HG02763 (cell line): ENCODE measurements around the gene PLA1A.
"Not testable (repeated sequence)": the region's sequence is repeated elsewhere in the genome, so short reads cannot be mapped to it uniquely, and the experiment has no call there.

Experiments
- ATAC-seq: cut with Tn5 transposase; IDR thresholded peaks from one replicate; pipeline ENCODE4 v1.9.1; 2021; ENCODE audit warnings: mild to moderate bottlenecking, moderate library complexity; ENCODE audit not compliant: unreplicated experiment

PLA1A gene

GRCh38 chr3:119579366-119580066, 18.2 kb upstream of the PLA1A start, which contains the start of gene ADPRH:
Gene ADPRH (plus strand): TSS chr3:119579492. CDS start chr3:119582170, 2,678 bp downstream.
- peak; percentile 60 for ATAC-seq

- ATAC-seq = peak; percentile 66
These were observed 17.5 kb upstream of the PLA1A start for GRCh38 chr3:119580067-119580760.

DNA sequence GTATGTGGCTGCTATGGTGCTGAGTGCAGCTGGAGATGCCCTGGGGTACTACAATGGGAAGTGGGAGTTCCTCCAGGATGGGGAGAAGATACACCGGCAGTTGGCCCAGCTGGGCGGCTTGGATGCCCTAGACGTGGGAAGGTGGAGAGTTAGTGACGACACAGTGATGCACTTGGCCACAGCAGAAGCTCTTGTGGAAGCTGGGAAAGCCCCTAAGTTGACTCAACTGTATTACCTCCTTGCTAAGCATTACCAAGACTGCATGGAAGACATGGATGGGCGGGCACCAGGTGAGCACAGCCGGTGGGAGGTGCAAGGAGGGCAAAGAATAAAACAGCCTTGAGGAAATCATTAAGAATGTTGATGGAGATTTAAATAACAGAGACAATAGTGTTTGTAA, 15.5 kb upstream of the PLA1A start:
- peak; percentile 28 for ATAC-seq

- ATAC-seq = no peak
These were observed 12.5 kb upstream of the PLA1A start for GRCh38 chr3:119585208-119585607.

- ATAC-seq = no peak
These were observed 11.7 kb upstream of the PLA1A start for GRCh38 chr3:119585856-119586570.

- ATAC-seq = no peak
These were observed 10.9 kb upstream of the PLA1A start for GRCh38 chr3:119586733-119587172.

- ATAC-seq = peak; percentile 58
These were observed 9.6 kb upstream of the PLA1A start for GRCh38 chr3:119588112-119588511.

GRCh38 chr3:119589102-119589773, 8.4 kb upstream of the PLA1A start:
- no peak for ATAC-seq

DNA sequence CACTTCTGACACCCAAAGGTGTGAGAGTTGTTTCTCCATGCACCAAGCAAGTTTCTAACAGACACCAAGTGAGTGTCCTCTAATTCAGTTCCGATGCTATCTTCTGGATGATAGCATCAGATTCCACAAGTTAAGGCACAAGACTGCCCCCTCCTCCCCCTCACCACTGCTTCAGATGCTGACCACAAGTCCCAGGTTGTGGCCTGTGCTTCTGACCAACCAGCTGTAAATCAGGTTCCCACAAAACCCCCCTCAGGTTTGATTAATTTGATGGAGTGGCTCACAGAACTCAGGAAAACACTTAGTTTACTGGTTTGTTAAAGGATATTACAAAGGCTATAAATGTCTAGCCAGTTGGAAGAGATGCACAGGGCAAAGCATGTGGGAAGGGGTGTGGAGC, 7.0 kb upstream of the PLA1A start:
- ATAC-seq = no peak

DNA sequence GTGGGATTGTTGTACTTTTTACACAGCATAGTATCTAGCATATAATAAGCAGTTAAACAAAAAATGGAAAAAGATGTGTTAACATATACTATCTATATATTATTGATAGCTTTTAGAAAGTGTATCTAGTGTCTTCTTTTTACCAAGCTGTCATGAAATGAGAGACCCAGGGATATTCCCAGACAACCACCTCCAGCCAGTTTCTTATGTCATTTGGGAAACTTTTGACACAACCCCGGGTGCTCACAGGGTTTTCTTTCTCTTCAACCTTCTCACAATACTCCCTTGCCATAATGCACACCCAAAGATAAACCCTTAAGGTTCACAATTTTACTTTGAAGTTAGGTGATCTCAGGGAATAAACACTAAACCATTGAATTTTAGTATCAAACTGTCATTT, 4.8 kb upstream of the PLA1A start:
- no peak for ATAC-seq

DNA sequence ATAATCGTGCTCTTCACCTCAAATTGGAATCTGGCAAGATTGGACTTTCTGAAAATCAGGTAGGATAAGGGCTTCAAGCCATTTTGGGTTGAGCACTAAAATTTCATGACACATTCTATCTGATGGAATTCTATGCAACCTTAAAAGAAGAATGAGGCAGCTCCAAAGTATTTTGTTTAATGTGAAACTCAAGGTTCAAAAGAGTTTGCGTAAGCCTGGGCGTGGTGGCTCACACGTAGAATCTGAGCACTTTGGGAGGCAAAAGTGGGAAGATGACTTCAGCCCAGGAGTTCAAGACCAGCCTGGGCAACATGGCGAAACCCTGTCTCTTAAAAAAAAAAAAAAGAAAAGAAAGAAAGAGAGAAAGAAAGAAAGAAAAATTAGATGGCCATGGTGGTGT, 3.6 kb upstream of the PLA1A start:
- ATAC-seq = no peak

- ATAC-seq = not testable (repeated sequence)
These were observed 2.8 kb upstream of the PLA1A start for GRCh38 chr3:119594929-119595328.

DNA sequence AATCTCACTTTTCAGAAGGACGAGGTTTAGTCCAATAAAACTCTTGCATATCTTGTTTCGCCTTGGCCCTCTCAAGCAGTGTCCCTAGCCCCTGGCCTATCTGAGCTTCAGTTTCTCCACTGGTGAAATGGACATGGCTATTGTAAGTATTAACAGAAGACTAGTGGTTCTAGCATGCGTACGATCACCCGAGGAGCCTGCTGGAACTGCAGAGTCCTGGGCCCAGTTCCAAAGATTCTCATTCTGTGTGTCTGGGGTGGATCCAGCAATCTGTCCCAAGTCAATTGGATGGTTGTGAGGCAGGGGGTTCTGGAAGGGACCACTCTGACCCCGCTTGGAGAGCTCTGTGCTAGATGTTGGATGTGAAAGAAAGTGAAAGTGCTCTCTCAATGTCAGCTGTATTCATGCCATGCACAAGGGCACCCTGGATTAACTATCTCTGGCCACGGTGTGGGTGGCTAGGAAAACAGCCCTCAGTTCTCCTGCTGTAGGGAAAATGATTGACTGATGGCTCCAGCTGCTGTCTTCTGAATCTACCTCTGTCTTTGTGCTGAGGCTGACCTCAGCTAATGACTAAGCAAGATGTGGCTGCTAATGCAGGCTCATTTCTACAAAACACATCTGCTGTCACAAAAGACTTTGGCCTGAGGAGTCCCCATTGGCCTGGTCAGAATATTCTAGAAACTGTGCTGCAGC, 1.9 kb upstream of the PLA1A start:
- no peak for ATAC-seq

GRCh38 chr3:119596398-119596797, 1.3 kb upstream of the PLA1A start:
- no peak for ATAC-seq

DNA sequence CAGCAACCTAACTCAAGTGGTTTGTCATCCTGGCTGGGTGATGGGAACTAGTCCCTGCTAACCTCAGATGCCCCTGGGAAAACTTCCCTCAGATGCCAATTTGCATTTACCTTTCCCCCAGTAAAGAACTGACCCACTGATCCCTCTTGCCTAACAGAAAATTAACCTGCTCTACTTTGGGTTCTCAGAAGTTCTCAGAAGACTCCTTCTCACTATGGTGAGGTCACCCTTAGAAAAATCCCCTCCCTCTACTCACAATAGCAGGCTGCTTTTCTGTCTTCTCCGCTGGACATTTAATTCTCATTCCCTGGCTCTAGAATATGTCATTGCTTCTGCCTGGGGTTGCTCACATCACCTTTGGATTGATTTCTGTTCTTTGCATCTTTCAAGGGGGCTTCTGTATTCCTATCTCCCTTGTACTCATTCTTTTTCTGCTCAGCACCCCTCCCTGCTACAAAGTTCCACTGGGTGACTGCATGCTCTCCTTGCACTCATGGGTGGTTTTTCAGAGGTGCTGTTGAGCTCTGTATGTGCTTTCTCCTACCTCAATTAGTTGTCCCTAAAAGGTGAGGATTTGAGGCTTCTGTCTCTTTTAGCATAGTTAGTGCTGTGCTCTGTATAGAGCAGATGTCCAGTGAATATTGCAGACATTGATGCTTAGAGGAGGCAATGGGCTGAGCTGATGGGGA, 869 bp downstream of the PLA1A start:
- peak; percentile 46 for ATAC-seq

DNA sequence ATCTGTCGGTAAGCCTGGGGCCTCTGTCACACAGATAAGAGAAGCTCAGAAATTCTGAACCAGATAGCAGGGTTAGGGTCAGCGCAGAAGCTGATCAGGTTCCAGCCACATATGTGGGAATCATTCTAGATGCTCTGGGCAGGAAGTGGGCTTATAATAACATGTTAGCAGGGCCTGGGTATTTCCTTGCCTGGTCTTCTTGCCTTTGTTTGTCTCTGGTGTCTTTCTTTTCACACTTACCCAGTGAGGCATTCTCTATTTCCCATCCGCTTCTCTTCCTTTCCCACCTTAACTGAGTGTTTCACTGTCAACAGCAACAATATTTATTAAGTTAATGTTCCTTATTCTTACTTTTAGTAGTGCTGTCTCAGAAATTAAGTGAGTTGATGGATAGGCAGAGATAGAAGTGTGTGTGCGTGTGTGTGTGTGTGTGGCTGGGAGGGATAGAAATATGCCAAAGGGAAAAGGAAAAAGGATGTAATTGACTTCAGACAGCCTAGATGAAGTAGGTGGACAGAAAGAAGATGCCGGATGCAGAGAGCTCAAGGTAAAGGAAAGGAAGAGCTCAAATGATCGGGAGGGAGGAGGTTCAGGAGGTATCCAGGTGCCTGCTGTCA, 2.0 kb downstream of the PLA1A start:
- ATAC-seq = no peak

GRCh38 chr3:119600732-119601131, 3.0 kb downstream of the PLA1A start:
- peak; percentile 63 for ATAC-seq

GRCh38 chr3:119601154-119601553, 3.5 kb downstream of the PLA1A start:
- ATAC-seq = peak; percentile 22

- ATAC-seq = no peak
These were observed 5.0 kb downstream of the PLA1A start for GRCh38 chr3:119602676-119603075.

DNA sequence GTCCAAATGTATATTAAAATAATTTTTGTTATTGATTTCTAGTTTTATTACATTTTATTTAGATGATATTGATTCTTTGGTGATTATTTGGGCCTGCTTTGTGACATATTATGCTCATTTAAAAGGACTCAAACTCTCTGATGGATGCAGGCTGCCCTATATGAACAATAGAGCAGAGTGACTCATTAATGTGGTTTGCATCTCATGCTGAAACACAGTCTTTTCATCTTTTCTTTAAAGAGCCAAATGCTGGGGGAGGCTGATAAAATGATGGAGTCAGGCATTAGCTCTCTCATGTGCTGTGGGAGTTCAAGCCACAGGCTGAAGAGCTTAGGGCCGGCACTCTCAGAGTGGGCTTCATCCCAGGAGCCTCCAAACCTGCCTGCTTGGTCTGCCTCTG, 7.2 kb downstream of the PLA1A start:
- no peak for ATAC-seq
